Thymus (tissue), 11 donors: Measurements from ENCODE around the gene SLC35F3. TPM values are rescaled to one million over a fixed set of nuclear protein-coding genes. Genes with fewer than 3 reads are reported as not detected.
"Not testable (repeated sequence)": the region's sequence is repeated elsewhere in the genome, so short reads cannot be mapped to it uniquely, and the experiment has no call there.

Source experiments
- DNase-seq, 9 donors: peaks; one replicate each; pipeline ENCODE4 v3.0.0-alpha.2; 2013; ENCODE audit warnings: low spot score in 9 of 9, low read depth in 6 of 9, missing footprints in 1 of 9
- H3K27ac ChIP-seq, 2 donors: one replicate each; pipeline ENCODE4 v1.5.1; 2013; ENCODE audit warnings: control low read depth in 1 of 2, low read depth in 1 of 2, low read length in 1 of 2, mild to moderate bottlenecking in 1 of 2, moderate library complexity in 1 of 2
- H3K27me3 ChIP-seq, 2 donors: one replicate each; pipeline ENCODE4 v1.5.1; 2013; ENCODE audit warnings: low read length in 1 of 2; ENCODE audit not compliant: control insufficient read depth in 2 of 2, insufficient read depth in 1 of 2
- H3K36me3 ChIP-seq, 2 donors: one replicate each; pipeline ENCODE4 v1.5.1; 2013; ENCODE audit warnings: low read length in 1 of 2, mild to moderate bottlenecking in 1 of 2, moderate library complexity in 1 of 2; ENCODE audit not compliant: control insufficient read depth in 2 of 2, insufficient read depth in 2 of 2
- H3K4me1 ChIP-seq, 2 donors: one replicate each; pipeline ENCODE4 v1.5.1; 2013; ENCODE audit warnings: low read length in 2 of 2; ENCODE audit not compliant: control insufficient read depth in 2 of 2, insufficient read depth in 2 of 2
- H3K4me3 ChIP-seq, 2 donors: one replicate each; pipeline ENCODE4 v1.5.1; 2013; ENCODE audit warnings: low read length in 2 of 2, control low read depth in 1 of 2, mild to moderate bottlenecking in 1 of 2
- H3K9me3 ChIP-seq, 2 donors: one replicate each; pipeline ENCODE4 v1.5.1; 2013; ENCODE audit warnings: low read length in 1 of 2, mild to moderate bottlenecking in 1 of 2; ENCODE audit not compliant: control insufficient read depth in 2 of 2, insufficient read depth in 1 of 2
- whole genome bisulfite sequencing: extraction: QIAGEN DNeasy Blood & Tissue Kit; methylation state at CpG from one replicate; pipeline ENCODE4 v1.1.7; 2013; 5-methylcytosine and 5-hydroxymethylcytosine counted together
- polyA plus RNA-seq: library from polyadenylated mRNA; stranded (reverse); fragments of 200-250 nt; gene quantifications from one replicate; pipeline ENCODE4 v1.2.3, GENCODE V29; 2013
- total RNA-seq: library from RNA; stranded (reverse); fragments of 120-200 nt; gene quantifications from one replicate; pipeline ENCODE4 v1.2.4, GENCODE V29; 2013
- donor health status: healthy.

Gene SLC35F3
- total and polyA plus RNA-seq, 2 donors: 1.9 to 3.2 TPM

GRCh38 chr1:233873666-233874065 is 30.8 kb upstream of the SLC35F3 start:
- H3K4me3 ChIP-seq: no peak overlapping the region
- H3K27me3 ChIP-seq: no peaks in the 10 kb centered on the region
- H3K27ac ChIP-seq: no peak overlapping the region
- no peaks in the 10 kb centered on the region for H3K4me1 ChIP-seq
- no peaks in the 10 kb centered on the region for H3K36me3 ChIP-seq
- 95% methylated on average over 4 of the region's 4 CpGs for WGBS
- no peak for DNase-seq
- no peaks in the 10 kb centered on the region for H3K9me3 ChIP-seq

- Histone ChIP-seq H3K27ac (no peak overlapping the region), H3K36me3 (no peaks in the 10 kb centered on the region), H3K4me3 (no peak overlapping the region), H3K9me3 (no peaks in the 10 kb centered on the region), H3K4me1 (no peaks in the 10 kb centered on the region), H3K27me3 (no peaks in the 10 kb centered on the region)
- no peak for DNase-seq
- 95% methylated on average over 3 of the region's 3 CpGs for WGBS
Measured at GRCh38 chr1:233879841-233880240, 24.6 kb upstream of the SLC35F3 start.

- no peaks in the 10 kb centered on the region for H3K27me3 ChIP-seq
- H3K4me1 ChIP-seq: no peaks in the 10 kb centered on the region
- H3K36me3 ChIP-seq: no peaks in the 10 kb centered on the region
- WGBS: 63% methylated on average over 3 of the region's 3 CpGs
- H3K4me3 ChIP-seq: no peak overlapping the region
- DNase-seq: no peak
- H3K27ac ChIP-seq: no peak overlapping the region
- no peaks in the 10 kb centered on the region for H3K9me3 ChIP-seq
Measured at GRCh38 chr1:233883671-233884070, 20.8 kb upstream of the SLC35F3 start.

GRCh38 chr1:233884461-233885151 is 19.9 kb upstream of the SLC35F3 start:
- Histone ChIP-seq H3K36me3 (no peaks in the 10 kb centered on the region), H3K4me1 (no peaks in the 10 kb centered on the region), H3K9me3 (no peaks in the 10 kb centered on the region), H3K27ac (no peak overlapping the region), H3K4me3 (no peak overlapping the region), H3K27me3 (no peaks in the 10 kb centered on the region)
- WGBS: 85% methylated on average over 5 of the region's 5 CpGs
- DNase-seq: no peak

- no peak overlapping the region for H3K4me3 ChIP-seq
- no peaks in the 10 kb centered on the region for H3K36me3 ChIP-seq
- H3K9me3 ChIP-seq: no peaks in the 10 kb centered on the region
- no peaks in the 10 kb centered on the region for H3K4me1 ChIP-seq
- no peak overlapping the region for H3K27ac ChIP-seq
- WGBS: 85% methylated on average over 9 of the region's 9 CpGs
- DNase-seq: no peak
- no peaks in the 10 kb centered on the region for H3K27me3 ChIP-seq
Measured at GRCh38 chr1:233885196-233885920, 19.1 kb upstream of the SLC35F3 start.

GRCh38 chr1:233891151-233891550 is 13.3 kb upstream of the SLC35F3 start:
- H3K27ac ChIP-seq, H3K4me3 ChIP-seq, H3K9me3 ChIP-seq, DNase-seq, H3K27me3 ChIP-seq, H3K4me1 ChIP-seq, H3K36me3 ChIP-seq: not testable (repeated sequence)
- 79% methylated on average over 2 of the region's 2 CpGs for WGBS

GRCh38 chr1:233897325-233898162 is 6.9 kb upstream of the SLC35F3 start:
- Histone ChIP-seq H3K4me1 (no peaks in the 10 kb centered on the region), H3K4me3 (no peak overlapping the region), H3K27ac (no peak overlapping the region), H3K9me3 (no peaks in the 10 kb centered on the region), H3K36me3 (no peaks in the 10 kb centered on the region), H3K27me3 (no peaks in the 10 kb centered on the region)
- WGBS: 86% methylated on average over 6 of the region's 6 CpGs
- DNase-seq: no peak

- no peak for DNase-seq
- Histone ChIP-seq H3K36me3 (no peaks in the 10 kb centered on the region), H3K4me1 (no peaks in the 10 kb centered on the region), H3K4me3 (no peak overlapping the region), H3K9me3 (no peaks in the 10 kb centered on the region), H3K27me3 (peaks cover 25 to 28% of the 10 kb centered on the region in 2 donors), H3K27ac (no peak overlapping the region)
- 84% methylated on average over 3 of the region's 3 CpGs for WGBS
Measured at GRCh38 chr1:233901495-233901894, 3.0 kb upstream of the SLC35F3 start.
